HG03521 (cell line): ENCODE results near the gene ADCY6.

Source experiments
- ATAC-seq: cut with Tn5 transposase; IDR thresholded peaks from one replicate; pipeline ENCODE4 v1.9.1; 2021; ENCODE audit warnings: mild to moderate bottlenecking, moderate library complexity; ENCODE audit not compliant: unreplicated experiment

Gene ADCY6

GRCh38 chr12:48816143-48816854 is 27.4 kb upstream of the ADCY6 start:
- ATAC-seq, result no peak

- peak; percentile 17 for ATAC-seq
These were observed 26.5 kb upstream of the ADCY6 start for GRCh38 chr12:48815126-48816110.

GRCh38 chr12:48814262-48815125 is 25.6 kb upstream of the ADCY6 start:
- ATAC-seq, result peak; percentile 79

- no peak for ATAC-seq
These were observed 24.8 kb upstream of the ADCY6 start for GRCh38 chr12:48813465-48814261.

GRCh38 chr12:48812389-48812788 is 23.5 kb upstream of the ADCY6 start:
- ATAC-seq, result no peak

- ATAC-seq, result no peak
These were observed 22.7 kb upstream of the ADCY6 start for GRCh38 chr12:48811437-48812090.

GRCh38 chr12:48810903-48811431 is 22.1 kb upstream of the ADCY6 start:
- ATAC-seq, result no peak

GRCh38 chr12:48807981-48808380 is 19.1 kb upstream of the ADCY6 start:
- no peak for ATAC-seq

- ATAC-seq, result no peak
These were observed 14.8 kb upstream of the ADCY6 start for GRCh38 chr12:48803675-48804074.

- no peak for ATAC-seq
These were observed 12.1 kb upstream of the ADCY6 start for GRCh38 chr12:48800971-48801370.

GRCh38 chr12:48800457-48800856 is 11.6 kb upstream of the ADCY6 start:
- ATAC-seq, result no peak

GRCh38 chr12:48796976-48797375 is 8.1 kb upstream of the ADCY6 start:
- ATAC-seq, result no peak

GRCh38 chr12:48795550-48796455 is 6.9 kb upstream of the ADCY6 start:
- ATAC-seq, result no peak

- ATAC-seq, result no peak
These were observed 6.0 kb upstream of the ADCY6 start for GRCh38 chr12:48794870-48795269.

GRCh38 chr12:48793696-48794095 is 4.8 kb upstream of the ADCY6 start:
- no peak for ATAC-seq

GRCh38 chr12:48789858-48790326 is 1.0 kb upstream of the ADCY6 start:
- no peak for ATAC-seq

- no peak for ATAC-seq
These were observed 400 bp downstream of the ADCY6 start for GRCh38 chr12:48788524-48788853.

GRCh38 chr12:48787791-48788523 is 932 bp downstream of the ADCY6 start:
- ATAC-seq, result no peak
